Fibroblast of skin of right quadriceps (primary cell): ENCODE data around the gene ZNF785.
"Not testable (repeated sequence)": the region's sequence is repeated elsewhere in the genome, so short reads cannot be mapped to it uniquely, and the experiment has no call there.

Source experiments
- DNase-seq: peaks from one replicate; pipeline ENCODE4 v3.0.0-alpha.2; 2013

The ZNF785 gene

GRCh38 chr16:30536391-30537024 lies 49.0 kb downstream of the ZNF785 start:
- not testable (repeated sequence) for DNase-seq

- DNase-seq = peak; percentile 68
Observed at GRCh38 chr16:30535777-30536190, 49.7 kb downstream of the ZNF785 start.

GRCh38 chr16:30535106-30535776 lies 50.3 kb downstream of the ZNF785 start:
- DNase-seq = no peak

- peak; percentile 84 for DNase-seq
Observed at GRCh38 chr16:30534368-30535105, 51.0 kb downstream of the ZNF785 start, which contains the start of gene ZNF747. ZNF747 (minus strand) TSS chr16:30534858; CDS start chr16:30534679, 179 bp downstream.

- no peak for DNase-seq
Observed at GRCh38 chr16:30533748-30534367, 51.6 kb downstream of the ZNF785 start.

GRCh38 chr16:30533146-30533522 lies 52.4 kb downstream of the ZNF785 start:
- DNase-seq = no peak

- no peak for DNase-seq
Observed at GRCh38 chr16:30532285-30533145, 53.0 kb downstream of the ZNF785 start.
